SJCRH30 (cell line): ENCODE data around the gene NCOA1. TPM values are rescaled to one million over a fixed set of nuclear protein-coding genes. Genes with fewer than 3 reads are reported as not detected.
"Not testable (repeated sequence)": the region's sequence is repeated elsewhere in the genome, so short reads cannot be mapped to it uniquely, and the experiment has no call there.

Experiments
- DNase-seq, 2 experiments: peaks; one replicate each; pipeline ENCODE4 v3.0.0-alpha.2; 2015 to 2020
- H3K27ac ChIP-seq: fragments of 250-450 bp; sonication (Bioruptor Pico); 2 replicates; pipeline ENCODE4 v1.5.1; 2020; ENCODE audit warnings: mild to moderate bottlenecking, moderate library complexity
- H3K27me3 ChIP-seq: fragments of 250-450 bp; sonication (Bioruptor Pico); 2 replicates; pipeline ENCODE4 v1.5.1; 2020; ENCODE audit warnings: mild to moderate bottlenecking, moderate library complexity
- H3K36me3 ChIP-seq: fragments of 250-450 bp; sonication (Bioruptor Pico); 2 replicates; pipeline ENCODE4 v1.5.1; 2020; ENCODE audit warnings: mild to moderate bottlenecking, moderate library complexity
- H3K4me1 ChIP-seq: fragments of 250-450 bp; sonication (Bioruptor Pico); 2 replicates; pipeline ENCODE4 v1.5.1; 2020; ENCODE audit warnings: mild to moderate bottlenecking, moderate library complexity
- H3K4me3 ChIP-seq: fragments of 250-450 bp; sonication (Bioruptor Pico); 2 replicates; pipeline ENCODE4 v1.5.1; 2020; ENCODE audit warnings: mild to moderate bottlenecking, moderate library complexity
- H3K9me3 ChIP-seq: fragments of 250-450 bp; sonication (Bioruptor Pico); replicated peaks from 2 replicates; pipeline ENCODE4 v1.5.1; 2020; ENCODE audit warnings: mild to moderate bottlenecking, moderate library complexity
- total RNA-seq: library from RNA; depleted of rRNA; stranded (reverse); fragments of >200 nt; shearing (Covaris generic); gene quantifications from 2 replicates; pipeline ENCODE4 v1.2.3, GENCODE V29; 2014

NCOA1 gene
- total RNA-seq, 1 experiment from 2014 or later, result 121 TPM

GRCh38 chr2:24546669-24547068 lies 55.6 kb downstream of the NCOA1 start:
- Histone ChIP-seq H3K27me3 (no peaks in the 10 kb centered on the region), H3K4me3 (no peak overlapping the region), H3K9me3 (peaks cover 6% of the 10 kb centered on the region), H3K36me3 (peaks cover 4% of the 10 kb centered on the region; the same call in 1 of the 2 replicates), H3K4me1 (no peaks in the 10 kb centered on the region), H3K27ac (no peak overlapping the region)
- no peak for DNase-seq

DNA sequence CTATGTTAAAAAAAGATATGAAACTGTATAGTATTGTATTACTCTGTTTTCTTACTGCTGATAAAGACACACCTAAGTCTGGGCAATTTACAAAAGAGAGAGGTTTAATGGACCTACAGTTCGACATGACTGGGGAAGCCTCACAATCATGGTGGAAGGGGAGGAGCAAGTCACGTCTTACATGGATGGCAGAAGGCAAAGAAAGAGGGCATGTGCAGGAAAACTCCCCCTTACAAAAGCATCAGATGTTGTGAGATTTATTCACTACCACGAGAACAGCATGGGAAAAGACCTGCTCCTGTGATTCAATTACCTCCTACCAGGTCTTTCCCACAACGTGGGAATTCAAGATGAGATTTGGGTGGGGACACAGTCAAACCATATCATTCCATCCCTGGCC lies 57.0 kb downstream of the NCOA1 start:
- Histone ChIP-seq H3K4me1 (no peaks in the 10 kb centered on the region), H3K27ac (no peak overlapping the region), H3K27me3 (no peaks in the 10 kb centered on the region), H3K36me3 (peaks cover 7% of the 10 kb centered on the region; the same call in 1 of the 2 replicates), H3K9me3 (no peaks in the 10 kb centered on the region; the same call in none of the 2 replicates), H3K4me3 (no peak overlapping the region)
- DNase-seq, result no peak

GRCh38 chr2:24550301-24550700 lies 59.2 kb downstream of the NCOA1 start:
- H3K4me1 ChIP-seq, H3K4me3 ChIP-seq, H3K27me3 ChIP-seq, DNase-seq, H3K27ac ChIP-seq, H3K9me3 ChIP-seq: not testable (repeated sequence)
- H3K36me3 ChIP-seq, result peaks cover 20% of the 10 kb centered on the region

- no peak overlapping the region for H3K27ac ChIP-seq
- DNase-seq, result no peak
- H3K27me3 ChIP-seq, result no peaks in the 10 kb centered on the region
- no peaks in the 10 kb centered on the region for H3K4me1 ChIP-seq
- H3K9me3 ChIP-seq, result peaks cover under 1% of the 10 kb centered on the region
- H3K4me3 ChIP-seq, result no peak overlapping the region
- peaks cover 26% of the 10 kb centered on the region for H3K36me3 ChIP-seq
Observed at GRCh38 chr2:24551016-24551415, 60.0 kb downstream of the NCOA1 start.

DNA sequence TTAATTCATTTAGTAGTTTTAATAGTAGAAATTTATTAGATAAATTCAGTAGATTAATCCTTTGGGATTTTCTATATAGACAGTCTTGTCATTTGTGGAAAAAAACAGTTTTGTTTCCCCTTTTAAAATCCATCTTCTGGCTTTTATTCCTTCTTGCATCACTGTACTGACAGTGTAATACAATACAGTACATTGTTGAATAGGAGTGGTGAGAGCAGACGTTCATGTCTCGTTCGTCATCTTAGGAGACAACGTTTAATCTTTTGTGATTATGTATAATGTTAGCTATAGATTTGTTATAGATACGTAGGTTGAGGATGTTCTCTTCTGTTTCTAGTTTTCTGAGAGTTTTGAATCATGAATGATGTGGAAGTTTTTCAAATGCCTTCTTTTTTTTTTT lies 61.8 kb downstream of the NCOA1 start:
- Histone ChIP-seq H3K27me3 (no peaks in the 10 kb centered on the region), H3K9me3 (peaks cover 6% of the 10 kb centered on the region), H3K36me3 (peaks cover 41% of the 10 kb centered on the region), H3K4me3 (no peak overlapping the region), H3K27ac (no peak overlapping the region), H3K4me1 (no peaks in the 10 kb centered on the region)
- no peak for DNase-seq

GRCh38 chr2:24558781-24559472 lies 67.9 kb downstream of the NCOA1 start:
- Histone ChIP-seq H3K27me3 (no peaks in the 10 kb centered on the region), H3K4me3 (no peak overlapping the region), H3K27ac (no peak overlapping the region), H3K36me3 (peaks cover 68% of the 10 kb centered on the region), H3K9me3 (peaks cover 6% of the 10 kb centered on the region; the same call in 1 of the 2 replicates), H3K4me1 (peaks cover 12% of the 10 kb centered on the region)
- no peak for DNase-seq

- Histone ChIP-seq H3K4me1 (peaks cover 12% of the 10 kb centered on the region), H3K27ac (no peak overlapping the region), H3K36me3 (peaks cover 68% of the 10 kb centered on the region), H3K27me3 (no peaks in the 10 kb centered on the region), H3K4me3 (no peak overlapping the region), H3K9me3 (peaks cover 6% of the 10 kb centered on the region; the same call in 1 of the 2 replicates)
- peak; percentile 73 to 91 for DNase-seq
Observed at GRCh38 chr2:24559473-24560113, 68.5 kb downstream of the NCOA1 start.

GRCh38 chr2:24565537-24565936 lies 74.5 kb downstream of the NCOA1 start:
- Histone ChIP-seq H3K9me3 (no peaks in the 10 kb centered on the region), H3K4me1 (no peaks in the 10 kb centered on the region; the same call in 1 of the 2 replicates), H3K27me3 (no peaks in the 10 kb centered on the region), H3K36me3 (peaks cover 57% of the 10 kb centered on the region), H3K27ac (no peak overlapping the region), H3K4me3 (no peak overlapping the region)
- DNase-seq, result no peak

DNA sequence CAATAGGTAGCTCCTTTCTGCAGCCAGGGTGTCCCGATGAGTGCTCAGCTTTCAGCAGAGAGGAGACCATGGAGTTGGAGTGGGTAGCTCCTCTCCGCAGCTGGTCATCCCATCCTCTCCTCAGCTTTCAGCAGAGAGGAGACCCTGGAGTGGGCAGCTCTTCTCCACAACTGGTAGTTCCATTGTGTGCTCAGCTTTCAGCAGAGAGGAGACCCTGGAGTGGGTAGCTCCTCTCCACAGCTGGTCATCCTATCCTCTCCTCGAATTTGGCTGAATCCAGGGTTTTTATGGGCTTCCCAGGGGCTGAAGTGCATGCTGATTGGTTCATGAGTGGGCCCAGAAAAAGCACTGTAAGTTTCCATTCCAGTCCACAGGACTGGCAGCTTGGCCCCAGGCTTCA lies 75.2 kb downstream of the NCOA1 start:
- Histone ChIP-seq H3K4me1 (no peaks in the 10 kb centered on the region), H3K27ac (no peak overlapping the region), H3K27me3 (no peaks in the 10 kb centered on the region), H3K4me3 (no peak overlapping the region), H3K9me3 (no peaks in the 10 kb centered on the region), H3K36me3 (peaks cover 59% of the 10 kb centered on the region)
- DNase-seq, result no peak

- Histone ChIP-seq H3K9me3 (no peaks in the 10 kb centered on the region), H3K27me3 (no peaks in the 10 kb centered on the region), H3K27ac (no peak overlapping the region), H3K4me1 (no peaks in the 10 kb centered on the region), H3K4me3 (no peak overlapping the region), H3K36me3 (peaks cover 62% of the 10 kb centered on the region)
- DNase-seq, result no peak
Observed at GRCh38 chr2:24566630-24567029, 75.6 kb downstream of the NCOA1 start.

GRCh38 chr2:24568551-24568950 lies 77.5 kb downstream of the NCOA1 start:
- no peaks in the 10 kb centered on the region for H3K9me3 ChIP-seq
- no peaks in the 10 kb centered on the region for H3K27me3 ChIP-seq
- no peak overlapping the region for H3K27ac ChIP-seq
- H3K4me1 ChIP-seq, result no peaks in the 10 kb centered on the region
- no peak overlapping the region for H3K4me3 ChIP-seq
- no peak for DNase-seq
- peaks cover 61% of the 10 kb centered on the region for H3K36me3 ChIP-seq

DNA sequence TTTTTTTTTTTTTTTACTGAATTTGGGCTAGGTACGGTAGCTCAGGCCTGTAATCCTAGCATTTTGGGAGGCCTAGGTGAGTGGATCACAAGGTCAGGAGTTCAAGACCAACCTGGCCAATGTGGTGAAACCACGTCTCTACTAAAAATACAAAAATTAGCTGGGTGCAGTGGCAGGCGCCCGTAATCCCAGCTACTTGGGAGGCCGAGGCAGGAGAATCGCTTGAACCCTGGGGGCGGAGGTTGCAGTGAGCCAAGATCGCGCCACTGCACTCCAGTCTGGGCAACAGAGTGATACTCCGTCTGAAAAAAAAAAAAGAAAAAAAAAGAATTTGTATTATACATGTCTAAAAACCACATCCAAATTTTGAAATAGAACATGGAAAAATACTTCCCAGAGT lies 78.5 kb downstream of the NCOA1 start:
- H3K27ac ChIP-seq, H3K27me3 ChIP-seq, H3K4me3 ChIP-seq, H3K4me1 ChIP-seq, H3K9me3 ChIP-seq, DNase-seq: not testable (repeated sequence)
- H3K36me3 ChIP-seq, result peaks cover 59% of the 10 kb centered on the region

- no peak overlapping the region for H3K27ac ChIP-seq
- no peaks in the 10 kb centered on the region for H3K9me3 ChIP-seq
- peaks cover 59% of the 10 kb centered on the region for H3K36me3 ChIP-seq
- H3K4me1 ChIP-seq, result no peaks in the 10 kb centered on the region
- DNase-seq, result no peak
- no peaks in the 10 kb centered on the region for H3K27me3 ChIP-seq
- no peak overlapping the region for H3K4me3 ChIP-seq
Observed at GRCh38 chr2:24570225-24570624, 79.2 kb downstream of the NCOA1 start.

- H3K9me3 ChIP-seq, result no peaks in the 10 kb centered on the region
- no peak overlapping the region for H3K4me3 ChIP-seq
- H3K4me1 ChIP-seq, result no peaks in the 10 kb centered on the region
- H3K27me3 ChIP-seq, result no peaks in the 10 kb centered on the region
- no peak for DNase-seq
- H3K36me3 ChIP-seq, result peaks cover 43% of the 10 kb centered on the region
- H3K27ac ChIP-seq, result no peak overlapping the region
Observed at GRCh38 chr2:24571828-24572442, 80.9 kb downstream of the NCOA1 start.

GRCh38 chr2:24576146-24576545 lies 85.1 kb downstream of the NCOA1 start:
- H3K4me1 ChIP-seq, result no peaks in the 10 kb centered on the region
- H3K4me3 ChIP-seq, result no peak overlapping the region
- DNase-seq, result no peak
- no peak overlapping the region for H3K27ac ChIP-seq
- no peaks in the 10 kb centered on the region for H3K27me3 ChIP-seq
- no peaks in the 10 kb centered on the region for H3K9me3 ChIP-seq
- H3K36me3 ChIP-seq, result peaks cover 48% of the 10 kb centered on the region
